Fibroblast of skin of abdomen (primary cell): Measurements from ENCODE around the gene CIAO3.

Source experiments
- DNase-seq: peaks from one replicate; pipeline ENCODE4 v3.0.0-alpha.2; 2013

Gene CIAO3

GRCh38 chr16:734981-735881, 5.6 kb downstream of the CIAO3 start:
- DNase-seq: no peak

DNA sequence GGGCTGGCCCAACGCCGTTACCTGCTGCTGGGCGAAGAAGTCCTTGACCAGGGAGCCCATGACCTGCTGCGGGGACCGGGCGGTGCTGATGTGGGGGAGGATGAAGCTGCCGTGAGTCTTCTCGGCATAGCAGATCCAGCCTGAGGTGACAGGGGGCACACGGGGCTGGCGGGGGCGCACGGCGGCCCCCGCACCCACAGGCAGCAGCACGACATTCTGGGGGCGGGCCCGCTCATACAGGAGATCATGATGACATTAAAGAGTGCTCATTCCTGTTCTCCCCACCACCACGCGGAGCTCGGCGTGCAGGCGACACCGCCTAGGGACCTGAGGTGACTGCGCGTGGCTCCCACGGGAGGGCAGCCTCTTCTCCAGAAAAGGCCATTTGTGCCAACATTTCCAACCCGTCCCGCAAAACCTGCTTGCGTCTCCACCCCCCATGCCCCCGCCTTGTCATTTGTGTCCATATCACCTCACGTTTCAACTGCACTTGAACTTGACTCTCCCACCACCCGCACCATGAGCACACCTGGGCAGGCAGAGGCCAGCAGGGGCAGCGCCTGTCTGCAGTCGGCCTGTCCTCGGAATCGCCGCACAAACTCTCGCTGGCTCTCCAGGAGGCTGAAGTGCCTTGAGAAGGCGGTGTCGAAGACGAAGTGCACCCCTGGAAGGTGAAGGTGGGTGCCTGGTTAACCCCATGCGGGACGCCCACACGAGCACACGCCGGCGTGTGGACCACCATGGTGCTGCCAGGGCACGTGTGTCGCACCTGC, 6.4 kb downstream of the CIAO3 start:
- no peak for DNase-seq

- no peak for DNase-seq
Measured at GRCh38 chr16:733382-734207, 7.2 kb downstream of the CIAO3 start.

- no peak for DNase-seq
Measured at GRCh38 chr16:732936-733335, 7.9 kb downstream of the CIAO3 start.

GRCh38 chr16:732332-732731, 8.5 kb downstream of the CIAO3 start:
- DNase-seq: no peak

DNA sequence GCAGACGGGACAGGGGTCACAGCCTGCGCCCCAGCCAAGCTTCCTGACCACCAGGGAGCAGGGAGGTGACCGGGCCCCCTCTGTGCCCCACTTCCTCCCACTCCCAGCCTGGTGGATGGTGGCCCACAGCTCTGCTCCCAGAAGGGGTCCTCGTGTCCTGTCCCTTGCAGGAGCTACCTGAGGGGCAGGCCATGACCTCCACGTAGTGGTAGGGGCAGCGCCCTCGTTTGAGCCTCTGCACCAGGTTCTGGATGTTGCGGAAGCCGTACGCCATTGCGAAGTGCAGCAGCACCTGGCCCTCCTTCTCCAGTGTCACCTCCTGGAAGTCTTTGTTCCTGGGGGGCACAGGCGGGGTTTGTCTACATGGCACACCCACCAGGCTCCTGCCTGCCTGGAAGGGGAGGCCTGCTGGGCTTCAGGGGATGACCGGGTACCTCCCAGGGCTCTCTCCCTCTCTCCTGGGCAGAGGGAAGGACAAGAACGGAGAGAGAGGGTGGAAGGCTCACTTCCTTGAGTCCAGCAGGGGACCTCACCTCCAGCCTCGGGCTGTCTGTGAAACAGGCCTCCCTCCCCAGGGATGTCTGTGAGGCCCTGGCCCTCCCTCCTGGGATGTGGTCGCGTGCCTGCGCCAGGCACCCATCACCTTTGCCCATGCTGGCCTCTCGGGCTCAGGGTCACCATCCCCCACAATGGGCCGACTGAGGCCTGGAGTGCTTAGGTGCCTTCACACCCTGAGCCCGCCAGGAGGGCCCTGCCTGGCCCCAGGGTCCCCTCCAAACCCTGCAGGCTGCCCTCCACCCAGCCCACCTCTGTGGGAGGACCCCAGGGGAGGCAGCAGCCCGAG, 9.9 kb downstream of the CIAO3 start:
- DNase-seq: no peak

DNA sequence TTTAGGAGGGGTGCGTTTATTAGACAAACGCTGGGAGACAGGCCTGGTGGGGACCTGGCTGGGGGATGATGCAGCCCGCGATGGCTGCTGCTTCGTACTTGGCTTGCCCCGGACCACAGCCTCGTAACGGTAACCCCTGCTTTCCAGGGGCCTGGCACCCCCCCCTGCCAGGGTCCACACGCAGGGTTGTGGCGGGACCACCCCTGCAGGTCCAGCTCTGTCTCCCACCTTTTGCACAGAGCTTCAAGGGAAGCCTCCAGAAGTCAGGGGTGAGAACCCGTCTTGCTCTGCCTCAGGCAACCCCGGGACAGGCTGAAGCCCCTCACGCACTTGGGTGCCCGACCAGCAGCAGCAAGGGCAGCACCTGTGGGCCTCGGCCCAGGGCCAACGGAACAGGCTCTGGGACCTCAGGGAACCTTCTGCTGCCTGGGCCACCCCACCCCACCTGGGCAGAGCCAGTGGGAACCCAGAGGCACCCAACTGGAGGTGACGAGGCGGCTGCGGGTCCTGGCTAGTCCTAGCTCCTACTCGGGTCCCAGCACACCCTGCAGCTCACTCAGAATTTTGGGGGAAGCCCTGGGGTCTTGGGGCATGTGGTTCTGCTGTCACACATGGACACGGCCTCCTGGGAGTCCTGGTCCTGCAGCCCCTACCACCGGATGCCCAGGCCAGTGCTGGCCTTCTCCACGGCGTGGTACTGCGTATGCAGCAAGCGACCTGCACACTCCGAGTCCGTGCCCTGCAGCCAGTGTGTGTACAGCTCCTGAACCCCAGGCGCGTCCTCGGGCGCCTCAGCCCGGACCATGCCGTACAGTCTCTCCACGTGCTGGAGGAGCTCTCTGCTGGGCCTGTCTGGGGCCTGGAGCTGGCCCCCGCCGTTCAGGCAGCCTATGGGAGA, 10.8 kb downstream of the CIAO3 start:
- no peak for DNase-seq

GRCh38 chr16:728890-729744, 11.7 kb downstream of the CIAO3 start:
- DNase-seq: no peak

DNA sequence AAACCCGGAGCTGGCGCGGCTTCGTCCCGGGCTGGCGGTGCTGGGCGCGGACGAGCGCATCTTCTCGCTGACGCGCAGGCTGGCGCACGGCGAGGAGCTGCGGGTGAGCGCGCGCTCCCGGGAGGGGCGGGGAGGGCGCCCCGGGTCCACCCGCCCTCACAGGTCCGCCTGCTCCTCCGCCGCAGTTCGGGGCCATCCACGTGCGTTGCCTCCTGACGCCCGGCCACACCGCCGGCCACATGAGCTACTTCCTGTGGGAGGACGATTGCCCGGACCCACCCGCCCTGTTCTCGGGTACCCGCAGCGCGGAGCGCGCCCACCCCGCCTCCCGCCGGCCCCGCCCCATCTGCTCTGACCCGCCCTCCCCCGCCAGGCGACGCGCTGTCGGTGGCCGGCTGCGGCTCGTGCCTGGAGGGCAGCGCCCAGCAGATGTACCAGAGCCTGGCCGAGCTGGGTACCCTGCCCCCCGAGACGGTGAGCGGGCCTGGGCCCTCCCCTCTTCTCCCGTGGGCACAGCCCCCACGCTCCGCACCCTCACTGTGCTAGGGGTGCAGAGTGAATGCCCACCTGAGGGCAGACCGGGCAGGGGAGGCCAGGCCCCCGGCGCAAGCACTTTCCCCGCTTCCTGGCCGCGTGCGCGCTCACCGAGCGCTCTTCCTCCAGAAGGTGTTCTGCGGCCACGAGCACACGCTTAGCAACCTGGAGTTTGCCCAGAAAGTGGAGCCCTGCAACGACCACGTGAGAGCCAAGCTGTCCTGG, 12.5 kb downstream of the CIAO3 start:
- DNase-seq: peak; percentile 72

DNA sequence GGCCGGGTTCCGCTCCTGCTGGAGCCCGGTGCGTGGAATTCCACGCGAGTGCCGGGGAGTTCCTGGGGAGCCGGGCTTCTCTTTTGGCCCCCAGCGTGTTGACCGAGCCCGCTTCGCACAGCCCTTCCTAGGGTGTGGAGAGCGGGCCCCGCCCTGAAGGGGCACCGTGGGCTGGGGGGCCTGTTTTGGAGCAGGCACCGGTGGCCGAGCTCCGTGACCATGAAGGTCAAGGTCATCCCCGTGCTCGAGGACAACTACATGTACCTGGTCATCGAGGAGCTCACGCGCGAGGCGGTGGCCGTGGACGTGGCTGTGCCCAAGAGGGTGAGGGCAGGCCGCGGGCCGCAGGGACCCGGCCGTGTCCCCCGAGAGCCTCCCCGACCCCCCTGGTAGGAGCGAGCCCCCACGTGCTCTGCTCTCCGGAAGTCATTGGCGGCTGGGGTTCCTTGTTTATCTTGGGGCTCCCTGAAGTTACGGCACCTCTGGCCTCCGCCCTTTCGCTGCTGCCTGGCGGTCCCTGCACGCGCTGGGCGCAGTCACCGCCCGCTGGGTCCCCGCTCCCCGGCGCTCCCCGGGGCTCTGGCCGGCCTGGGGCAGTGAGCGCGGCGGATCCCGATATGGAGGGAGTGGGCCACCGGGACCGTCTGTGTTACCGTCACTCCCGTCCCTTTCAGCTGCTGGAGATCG, 13.4 kb downstream of the CIAO3 start:
- DNase-seq: no peak

DNA sequence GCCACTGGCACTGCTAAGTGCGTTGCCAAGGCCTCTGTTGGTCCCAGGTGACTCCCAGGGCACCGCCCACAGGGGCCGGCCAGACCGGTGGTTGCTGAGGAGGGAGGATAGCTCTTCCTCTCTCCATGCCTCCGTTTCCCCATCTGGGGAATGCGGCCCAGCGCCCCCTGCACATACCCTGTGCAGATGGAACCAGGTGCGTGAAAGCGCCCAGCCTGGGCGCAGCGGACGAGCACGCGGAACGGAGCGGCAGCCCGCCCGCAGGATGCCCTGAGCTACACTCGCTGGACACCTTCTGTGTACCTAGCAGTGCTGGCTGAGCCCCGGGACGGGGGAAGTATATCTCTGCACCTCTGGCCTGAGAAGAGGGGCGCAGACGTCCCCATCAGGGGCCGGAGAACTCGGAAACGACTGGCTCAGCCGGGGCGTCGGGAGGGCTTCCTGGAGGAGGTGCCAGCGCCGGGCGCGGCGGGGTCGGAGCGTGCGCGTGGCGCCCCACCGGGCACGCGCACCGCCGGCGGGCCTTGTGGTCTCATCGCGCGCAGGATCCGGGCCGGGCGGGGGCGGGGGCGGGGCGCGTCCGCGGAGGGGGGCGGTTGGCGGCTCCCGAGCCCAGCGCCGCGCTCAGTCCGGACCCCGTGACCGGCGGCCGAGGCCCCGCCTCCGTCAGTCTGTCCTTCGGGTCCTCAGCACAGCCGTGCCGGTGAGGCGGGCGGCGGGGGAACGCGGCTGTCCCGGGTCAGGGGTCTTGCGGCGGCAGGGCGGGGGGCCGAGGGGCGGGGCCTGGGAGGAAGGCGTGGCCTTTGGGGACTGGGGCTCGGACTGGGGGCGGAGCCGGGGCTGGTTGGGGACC, 14.1 kb downstream of the CIAO3 start, which contains the start of the genes CCDC78 and HAGHL:
Gene CCDC78, minus strand, starts transcription at position 6 of the 853 bp plus-strand sequence. CDS start 76 bp downstream, outside the sequence.
Gene HAGHL, plus strand, starts transcription at position 669 of the 853 bp plus-strand sequence. CDS start 404 bp downstream, outside the sequence.
- DNase-seq: peak; percentile 41

DNA sequence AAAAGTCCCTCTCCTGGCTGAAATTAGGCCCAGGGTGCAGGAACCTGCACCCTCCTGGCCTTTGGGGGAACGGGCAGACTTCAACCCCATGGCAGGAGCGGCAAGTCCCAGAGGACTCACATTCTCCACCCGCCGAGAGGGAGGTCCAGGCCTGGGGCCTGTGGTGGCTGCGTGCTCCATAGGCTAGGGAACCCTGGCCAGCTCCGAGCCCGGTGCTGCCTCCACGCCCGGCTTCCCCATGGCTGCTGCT, 14.7 kb downstream of the CIAO3 start:
- DNase-seq: no peak

GRCh38 chr16:725463-726187, 15.2 kb downstream of the CIAO3 start:
- no peak for DNase-seq

- no peak for DNase-seq
Measured at GRCh38 chr16:725041-725376, 15.8 kb downstream of the CIAO3 start.

- no peak for DNase-seq
Measured at GRCh38 chr16:724188-725040, 16.4 kb downstream of the CIAO3 start.

DNA sequence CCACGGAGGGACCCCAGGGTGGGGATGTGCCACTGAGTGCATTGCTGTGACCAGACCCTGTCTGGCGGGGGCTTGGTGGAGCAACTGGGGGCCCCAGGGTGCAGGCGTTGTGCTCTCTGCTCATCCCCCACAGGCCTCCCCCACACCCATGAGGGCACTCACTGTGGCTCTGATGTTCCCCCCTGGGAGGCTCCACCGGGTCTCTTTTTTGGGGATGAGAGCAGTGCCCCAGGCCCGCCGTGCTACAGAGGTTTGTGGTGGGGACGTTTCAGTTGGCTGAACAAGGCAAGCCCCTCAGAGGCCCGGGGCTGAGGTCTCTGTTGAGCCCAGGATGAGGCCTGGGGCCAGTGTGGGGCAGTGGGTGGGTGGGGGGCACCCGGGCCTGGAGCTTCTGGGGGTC, 17.1 kb downstream of the CIAO3 start:
- DNase-seq: no peak
